GM18505 (cell line): ENCODE results near the gene PTPRN2.

Source experiments
- ATAC-seq: cut with Tn5 transposase; IDR thresholded peaks from one replicate; pipeline ENCODE4 v1.9.1; 2021; ENCODE audit not compliant: unreplicated experiment
- POLR2A ChIP-seq: IDR thresholded peaks from 4 replicates; pipeline ENCODE4 v1.6.1; 2011; ENCODE audit warnings: borderline replicate concordance; ENCODE audit not compliant: insufficient read depth, insufficient read length; ENCODE audit errors: extremely low read depth

The PTPRN2 gene

DNA sequence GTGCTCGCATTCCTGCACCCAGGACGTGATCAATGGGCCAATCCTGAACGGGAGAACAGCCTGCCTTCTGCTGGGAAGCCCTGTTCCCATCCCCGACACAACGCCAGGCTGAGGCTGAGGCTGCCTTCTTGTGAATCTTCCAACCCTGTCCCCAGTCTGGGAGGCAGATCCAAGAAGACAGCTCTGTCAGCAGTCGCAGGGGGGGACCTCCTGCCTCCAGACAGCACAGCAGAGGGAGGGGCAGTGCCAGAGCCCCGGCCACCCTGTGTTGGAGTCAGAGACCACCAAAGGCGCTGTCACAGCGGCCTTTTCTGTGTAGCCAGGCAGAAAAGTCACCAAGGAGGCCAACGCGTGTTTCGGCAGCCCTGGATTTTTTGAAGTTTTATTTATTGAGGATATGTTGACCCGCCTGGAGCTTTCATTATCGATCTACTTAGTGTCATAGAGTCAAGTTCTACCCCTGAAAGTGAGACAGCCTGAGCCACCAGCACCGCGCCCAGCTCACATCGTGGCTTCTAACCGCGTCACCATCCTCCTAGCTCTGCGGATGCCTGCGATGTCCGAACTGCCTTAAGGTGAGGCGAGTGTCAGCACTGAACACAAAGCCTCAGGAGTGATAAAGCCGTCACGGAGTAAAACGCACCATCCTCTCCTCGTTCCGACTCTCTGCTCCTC is 86.1 kb downstream of the PTPRN2 start:
- no peak for TF ChIP-seq POLR2A
- ATAC-seq = no peak

DNA sequence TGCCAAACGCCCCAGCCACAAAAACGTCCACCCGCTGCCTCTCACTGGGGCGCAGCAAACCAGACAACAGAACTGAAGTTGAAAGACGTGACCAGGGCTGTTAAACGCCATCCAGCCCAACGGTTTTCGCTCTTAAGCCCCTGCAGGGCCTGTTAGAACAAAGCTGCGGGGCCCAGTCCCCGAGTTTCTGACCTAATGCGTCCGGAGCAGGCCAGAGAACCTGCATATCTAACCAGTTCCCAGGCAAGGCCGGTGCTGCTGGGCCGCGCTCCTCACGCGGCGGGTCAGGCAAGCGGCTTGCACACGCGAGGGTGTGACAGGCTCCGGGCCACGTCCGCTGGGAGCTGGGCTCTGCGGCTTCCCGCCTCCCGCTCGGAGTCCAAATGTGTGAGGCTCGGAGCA is 87.0 kb downstream of the PTPRN2 start:
- TF ChIP-seq POLR2A = no peak
- ATAC-seq = no peak

DNA sequence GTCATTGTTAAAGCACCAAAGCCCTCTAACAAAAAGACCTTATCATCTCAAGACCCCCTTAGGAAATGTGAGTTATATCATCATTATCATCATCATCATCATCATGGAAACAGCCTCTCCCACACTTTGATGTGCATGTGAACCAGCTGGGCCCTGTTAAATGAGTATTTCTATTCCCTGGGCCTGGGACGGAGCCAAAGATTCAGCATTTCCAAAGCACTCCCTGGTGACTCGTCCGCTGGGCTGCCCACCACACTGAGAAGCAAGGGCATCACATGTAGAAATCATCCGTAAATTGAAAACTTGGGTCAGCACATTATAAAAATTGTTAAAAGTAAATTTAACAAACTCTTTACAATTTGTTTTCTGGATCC is 88.6 kb downstream of the PTPRN2 start:
- ATAC-seq = no peak
- TF ChIP-seq POLR2A = no peak

DNA sequence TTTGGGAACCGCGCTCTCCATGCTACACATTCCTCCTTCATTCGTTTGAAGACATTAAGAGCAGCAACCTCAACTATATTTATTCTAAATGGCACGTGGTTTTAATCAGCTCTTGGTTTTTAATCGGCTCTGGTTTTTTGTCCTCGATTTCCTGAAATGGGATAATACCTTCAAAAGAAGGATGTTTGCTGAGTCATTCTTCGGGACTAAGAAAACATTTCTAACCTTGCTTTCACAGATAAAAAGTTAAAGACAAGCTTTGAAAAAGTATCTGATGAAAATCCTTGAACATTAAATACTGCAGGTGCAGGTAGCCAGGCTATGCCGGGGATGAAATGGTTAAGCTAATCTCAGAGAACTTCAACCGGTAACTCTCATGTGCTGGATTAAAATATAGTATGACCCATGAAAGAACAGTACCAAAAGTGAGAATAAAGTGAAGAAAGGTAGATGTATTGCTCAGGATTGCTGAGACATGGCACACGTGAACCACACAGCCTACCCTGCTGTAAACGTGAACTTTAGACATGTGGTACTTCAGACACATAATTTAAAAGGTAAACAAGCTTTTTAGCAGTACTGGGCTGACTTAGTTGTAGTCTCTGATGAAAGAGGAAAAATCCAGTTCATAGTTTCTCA is 89.1 kb downstream of the PTPRN2 start:
- no peak for TF ChIP-seq POLR2A
- ATAC-seq = no peak

DNA sequence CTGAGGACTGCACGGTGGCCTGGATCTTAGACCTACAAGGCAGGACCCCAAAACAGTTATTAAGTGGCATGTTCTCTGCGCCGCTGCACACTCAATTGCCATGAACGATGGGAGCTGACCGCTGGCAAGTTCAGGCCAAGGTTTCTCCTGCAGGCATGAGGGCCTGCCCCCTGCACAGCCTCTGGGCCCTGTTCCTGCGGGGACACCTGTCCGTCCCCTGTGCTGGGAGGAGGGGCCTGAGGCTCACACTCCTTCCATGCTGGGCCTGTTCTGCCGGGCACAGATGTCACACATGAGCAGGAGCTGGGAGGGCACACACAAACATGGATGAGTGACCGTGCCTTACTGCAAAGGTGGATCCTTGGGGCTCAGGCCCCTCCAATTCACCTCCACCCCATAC is 90.0 kb downstream of the PTPRN2 start:
- no peak for TF ChIP-seq POLR2A
- no peak for ATAC-seq

DNA sequence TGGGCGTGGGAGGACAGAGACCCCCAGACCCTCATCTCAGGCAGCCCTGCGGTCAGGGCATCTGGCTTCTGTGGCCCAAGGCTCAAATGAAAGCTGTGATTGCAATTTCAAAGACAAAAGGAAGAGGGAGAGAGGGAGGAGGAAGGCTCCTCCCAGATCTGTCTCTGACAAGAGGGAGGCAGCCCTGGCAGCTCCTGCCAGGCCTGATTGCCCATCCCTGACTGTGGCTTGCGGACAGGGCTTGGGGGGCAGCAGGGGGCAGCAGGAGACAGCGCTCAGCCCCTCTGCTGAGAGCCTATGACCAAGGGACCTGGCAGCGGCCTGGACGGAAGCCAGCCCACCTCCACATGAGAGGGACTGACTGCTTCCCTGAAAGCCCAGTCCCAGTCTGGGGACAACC is 91.8 kb downstream of the PTPRN2 start:
- no peak for ATAC-seq
- no peak for TF ChIP-seq POLR2A

DNA sequence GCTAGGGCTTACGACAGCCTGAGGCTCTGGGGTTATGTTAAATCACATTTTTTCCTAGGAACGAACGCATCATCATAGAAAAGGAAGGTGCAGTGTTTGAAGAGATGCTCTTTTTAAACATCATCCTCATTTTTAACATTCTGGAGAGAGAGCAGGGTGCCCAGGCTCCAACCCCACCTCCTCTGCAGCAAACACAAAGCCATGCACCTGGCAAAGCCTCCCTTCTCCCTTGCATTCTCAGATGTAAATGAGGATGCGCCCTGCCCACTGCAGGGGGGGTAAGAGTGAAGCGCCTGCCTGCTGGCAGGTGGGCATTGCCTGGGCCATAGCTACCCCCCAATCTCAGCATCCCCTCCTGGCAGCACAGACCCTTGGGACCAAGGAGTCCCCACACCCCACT is 92.4 kb downstream of the PTPRN2 start:
- ATAC-seq = no peak
- TF ChIP-seq POLR2A = no peak

DNA sequence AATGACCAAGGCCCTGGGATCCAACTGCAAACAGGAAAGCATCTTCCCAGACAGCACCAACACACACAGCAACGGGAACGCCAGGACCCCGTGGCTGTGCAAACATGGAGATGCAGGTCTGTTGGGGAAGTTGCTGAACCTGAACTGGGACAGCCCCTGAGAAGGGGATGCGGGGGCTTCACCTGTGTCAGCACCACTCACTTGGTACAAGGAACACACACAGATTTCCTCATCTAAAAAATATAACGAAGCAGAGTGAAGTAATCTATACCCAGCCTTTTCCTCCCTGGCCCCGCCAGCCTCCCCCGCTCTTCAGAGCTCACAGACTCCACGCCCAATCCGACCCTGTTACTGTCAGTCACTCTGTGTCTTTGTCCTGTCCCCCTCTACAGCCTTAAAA is 93.0 kb downstream of the PTPRN2 start:
- no peak for TF ChIP-seq POLR2A
- no peak for ATAC-seq

DNA sequence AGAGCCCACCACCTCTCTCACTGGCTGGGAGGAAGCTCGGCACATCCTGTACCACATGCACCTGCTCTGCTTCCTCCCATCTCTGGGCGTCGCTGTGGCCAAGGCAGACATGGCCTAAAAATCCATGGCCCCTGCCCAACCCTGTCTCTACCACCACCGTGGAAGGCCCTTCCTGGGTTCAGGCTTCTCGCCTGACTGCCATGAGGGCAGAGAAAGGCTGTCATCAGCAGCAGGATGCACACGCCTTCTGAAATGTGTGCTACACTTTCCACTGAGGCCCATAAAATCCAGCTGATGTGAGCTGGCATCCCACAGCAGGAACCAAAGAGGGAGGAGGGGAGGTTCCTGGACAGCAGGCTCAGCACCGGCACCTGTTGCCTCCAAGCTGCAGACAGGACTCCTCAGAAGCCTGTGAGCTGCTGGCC is 93.4 kb downstream of the PTPRN2 start:
- TF ChIP-seq POLR2A = no peak

DNA sequence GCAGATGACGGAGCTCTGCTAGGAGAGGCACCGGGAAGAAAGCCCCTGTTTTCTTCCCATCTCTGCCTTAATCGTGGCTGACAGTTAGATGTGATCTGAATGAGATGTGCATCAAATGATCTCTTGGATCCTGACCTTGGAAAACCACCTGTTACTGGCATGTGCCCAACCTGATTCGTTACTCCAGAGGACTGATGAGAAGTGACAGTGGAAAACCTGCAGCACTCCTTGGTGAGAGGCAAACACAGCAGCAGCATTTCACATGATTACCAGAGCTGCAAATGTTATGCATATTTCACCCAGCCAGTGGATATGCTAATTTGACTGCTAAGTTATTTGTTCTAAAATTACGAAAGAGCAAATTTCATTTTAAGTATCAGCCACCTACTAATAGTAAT is 95.3 kb downstream of the PTPRN2 start:
- ATAC-seq = no peak
- no peak for TF ChIP-seq POLR2A

More for the DNA sequence above, 93.4 kb downstream of the PTPRN2 start:
- ATAC-seq = peak; percentile 76

DNA sequence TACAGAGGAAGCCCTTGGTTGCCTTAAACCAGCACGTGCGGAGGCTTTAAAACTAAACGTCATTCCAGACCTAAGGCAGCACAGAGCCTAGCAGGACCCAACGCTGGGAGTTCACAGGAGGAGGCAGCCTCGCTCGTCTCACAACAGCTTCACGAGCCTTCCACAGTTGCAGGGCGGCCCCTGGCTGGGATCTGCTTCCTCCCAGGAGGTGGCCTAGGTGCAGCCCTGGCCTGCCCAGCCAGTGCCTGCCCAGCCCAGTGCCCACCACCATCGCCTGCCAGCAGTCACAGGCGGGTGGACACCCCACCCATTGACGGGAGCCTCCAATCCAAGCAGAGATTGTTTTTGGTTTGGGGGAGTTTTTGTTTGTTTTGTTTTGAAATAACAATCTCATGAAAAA is 96.5 kb downstream of the PTPRN2 start:
- ATAC-seq = no peak
- TF ChIP-seq POLR2A = no peak

DNA sequence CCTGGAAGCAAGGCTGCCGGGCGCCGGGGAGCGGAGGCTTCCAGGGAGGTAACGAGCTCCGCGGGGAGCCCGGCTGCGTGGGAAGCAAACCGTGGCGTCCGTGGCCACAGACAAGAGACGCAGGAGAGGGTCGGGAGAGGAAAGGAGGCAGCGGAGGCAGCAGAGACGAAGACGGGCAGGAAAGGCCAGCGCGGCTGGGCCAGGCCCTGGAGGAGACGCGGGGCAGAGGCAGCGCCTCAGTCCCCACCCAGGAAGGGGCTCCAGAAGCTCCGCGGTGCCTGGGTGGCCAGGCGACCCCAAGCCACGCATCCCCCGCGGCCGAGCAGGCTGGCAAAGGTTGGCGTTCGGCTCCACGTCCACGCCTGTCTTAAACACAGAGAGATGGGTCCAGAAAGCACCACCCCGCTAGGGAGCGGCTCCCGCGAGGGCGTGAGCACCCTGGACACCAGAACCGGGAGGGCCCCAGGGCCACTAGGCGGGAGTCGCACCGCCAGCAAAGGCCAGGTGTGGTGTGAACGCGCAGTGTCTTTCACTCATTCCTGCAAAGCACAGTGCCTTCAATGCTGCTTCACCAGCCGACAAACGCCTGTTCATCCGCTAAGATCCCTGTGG is 97.3 kb downstream of the PTPRN2 start:
- no peak for TF ChIP-seq POLR2A
- ATAC-seq = no peak

DNA sequence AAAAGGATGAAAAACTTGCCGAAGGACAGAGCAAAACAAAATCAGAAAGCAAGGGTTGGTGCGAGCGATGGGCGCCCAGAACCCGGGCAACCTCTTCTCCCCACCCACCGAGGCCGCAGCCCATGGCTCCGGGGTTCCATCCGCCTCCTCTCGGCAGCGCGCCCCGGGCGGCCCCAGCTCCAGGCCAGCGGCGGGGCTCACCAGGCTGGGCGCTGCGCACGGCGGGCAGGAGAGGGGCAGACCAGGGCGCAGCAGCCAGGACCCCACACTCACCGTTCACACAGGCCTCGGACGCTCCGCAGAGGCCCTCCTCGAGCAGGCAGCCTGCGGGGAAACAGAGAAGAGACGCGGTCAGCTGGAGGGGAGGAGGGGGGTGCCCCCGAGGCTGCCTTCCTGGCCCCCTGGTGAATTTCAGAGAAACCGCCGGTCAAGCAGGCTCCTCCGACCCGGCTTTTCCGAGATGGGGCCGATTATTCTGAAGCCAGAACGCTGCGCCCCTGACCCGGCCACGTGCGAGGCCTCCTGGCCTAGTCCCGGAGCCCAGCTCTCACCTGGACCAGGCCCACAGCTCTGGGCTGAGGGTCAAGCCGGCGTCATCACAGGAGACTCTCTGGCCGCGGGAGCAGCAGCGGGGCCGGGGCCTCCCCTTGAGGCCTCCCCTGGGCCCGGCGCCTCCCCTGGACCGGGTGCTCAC is 98.0 kb downstream of the PTPRN2 start:
- TF ChIP-seq POLR2A = no peak

More for the DNA sequence above, 98.0 kb downstream of the PTPRN2 start:
- ATAC-seq = no peak
